H1 (cell line): ENCODE data around the gene HDAC3. TPM values are rescaled to one million over a fixed set of nuclear protein-coding genes. Genes with fewer than 3 reads are reported as not detected.

Experiments used
- polyA plus RNA-seq, 7 experiments: library from polyadenylated mRNA; depleted of rRNA in 3 of 7; stranded (reverse) in 5 of 7; unstranded in 2 of 7; fragments of >200 nt in 5 of 7; fragments of 200-250 nt in 2 of 7; gene quantifications; 1 replicate in 5 of 7; 2 replicates in 1 of 7; 4 replicates in 1 of 7; pipeline versions ENCODE4 v1.2.1 to v1.2.3, GENCODE V29; 2011 to 2013; ENCODE audit warnings: missing spikeins in 2 of 7, mixed read lengths in 2 of 7
- total RNA-seq: library from RNA; stranded (reverse); fragmentation: NEBNext Ultra II Directional; extraction: Animal tissue kit (Norgen Biotek cat#: 25700); gene quantifications from 2 replicates; pipeline ENCODE4 v1.2.1, GENCODE V29; 2021
- TF ChIP-seq, protein P1 (sequence below): fragments of 300-600 bp; sonication (generic); IDR thresholded peaks from 2 replicates; pipeline ENCODE4 v1.7.1; 2012; ENCODE audit warnings: low read length, moderate library complexity, mild to moderate bottlenecking, inconsistent platforms; ENCODE audit not compliant: insufficient replicate concordance

Gene HDAC3
- total and polyA plus RNA-seq, 2 of the 8 experiments (the other 6 are each of a cell fraction or from before 2014, with no cell fraction given): 99.0 to 120 TPM

DNA sequence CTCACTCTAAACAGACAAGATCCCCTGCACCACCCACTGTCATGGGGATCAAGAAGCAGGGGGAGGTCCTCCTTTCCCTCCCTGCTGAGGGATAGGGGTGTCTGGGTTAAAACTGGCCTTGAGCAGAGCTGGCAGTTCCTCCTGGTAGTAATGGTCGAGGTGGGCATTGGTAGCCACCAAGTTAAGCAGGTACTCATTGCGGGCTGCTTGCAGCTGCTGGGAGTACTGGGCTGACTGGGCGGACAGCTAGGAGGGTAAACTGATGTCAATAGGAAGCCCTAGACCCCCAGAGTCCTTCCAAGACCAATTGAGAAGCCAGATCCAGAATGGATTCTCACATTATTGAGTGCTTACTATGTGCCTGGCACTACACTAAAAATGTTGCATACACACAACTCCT lies 11.2 kb upstream of the HDAC3 start (continued):
- TF ChIP-seq, protein P1, sequence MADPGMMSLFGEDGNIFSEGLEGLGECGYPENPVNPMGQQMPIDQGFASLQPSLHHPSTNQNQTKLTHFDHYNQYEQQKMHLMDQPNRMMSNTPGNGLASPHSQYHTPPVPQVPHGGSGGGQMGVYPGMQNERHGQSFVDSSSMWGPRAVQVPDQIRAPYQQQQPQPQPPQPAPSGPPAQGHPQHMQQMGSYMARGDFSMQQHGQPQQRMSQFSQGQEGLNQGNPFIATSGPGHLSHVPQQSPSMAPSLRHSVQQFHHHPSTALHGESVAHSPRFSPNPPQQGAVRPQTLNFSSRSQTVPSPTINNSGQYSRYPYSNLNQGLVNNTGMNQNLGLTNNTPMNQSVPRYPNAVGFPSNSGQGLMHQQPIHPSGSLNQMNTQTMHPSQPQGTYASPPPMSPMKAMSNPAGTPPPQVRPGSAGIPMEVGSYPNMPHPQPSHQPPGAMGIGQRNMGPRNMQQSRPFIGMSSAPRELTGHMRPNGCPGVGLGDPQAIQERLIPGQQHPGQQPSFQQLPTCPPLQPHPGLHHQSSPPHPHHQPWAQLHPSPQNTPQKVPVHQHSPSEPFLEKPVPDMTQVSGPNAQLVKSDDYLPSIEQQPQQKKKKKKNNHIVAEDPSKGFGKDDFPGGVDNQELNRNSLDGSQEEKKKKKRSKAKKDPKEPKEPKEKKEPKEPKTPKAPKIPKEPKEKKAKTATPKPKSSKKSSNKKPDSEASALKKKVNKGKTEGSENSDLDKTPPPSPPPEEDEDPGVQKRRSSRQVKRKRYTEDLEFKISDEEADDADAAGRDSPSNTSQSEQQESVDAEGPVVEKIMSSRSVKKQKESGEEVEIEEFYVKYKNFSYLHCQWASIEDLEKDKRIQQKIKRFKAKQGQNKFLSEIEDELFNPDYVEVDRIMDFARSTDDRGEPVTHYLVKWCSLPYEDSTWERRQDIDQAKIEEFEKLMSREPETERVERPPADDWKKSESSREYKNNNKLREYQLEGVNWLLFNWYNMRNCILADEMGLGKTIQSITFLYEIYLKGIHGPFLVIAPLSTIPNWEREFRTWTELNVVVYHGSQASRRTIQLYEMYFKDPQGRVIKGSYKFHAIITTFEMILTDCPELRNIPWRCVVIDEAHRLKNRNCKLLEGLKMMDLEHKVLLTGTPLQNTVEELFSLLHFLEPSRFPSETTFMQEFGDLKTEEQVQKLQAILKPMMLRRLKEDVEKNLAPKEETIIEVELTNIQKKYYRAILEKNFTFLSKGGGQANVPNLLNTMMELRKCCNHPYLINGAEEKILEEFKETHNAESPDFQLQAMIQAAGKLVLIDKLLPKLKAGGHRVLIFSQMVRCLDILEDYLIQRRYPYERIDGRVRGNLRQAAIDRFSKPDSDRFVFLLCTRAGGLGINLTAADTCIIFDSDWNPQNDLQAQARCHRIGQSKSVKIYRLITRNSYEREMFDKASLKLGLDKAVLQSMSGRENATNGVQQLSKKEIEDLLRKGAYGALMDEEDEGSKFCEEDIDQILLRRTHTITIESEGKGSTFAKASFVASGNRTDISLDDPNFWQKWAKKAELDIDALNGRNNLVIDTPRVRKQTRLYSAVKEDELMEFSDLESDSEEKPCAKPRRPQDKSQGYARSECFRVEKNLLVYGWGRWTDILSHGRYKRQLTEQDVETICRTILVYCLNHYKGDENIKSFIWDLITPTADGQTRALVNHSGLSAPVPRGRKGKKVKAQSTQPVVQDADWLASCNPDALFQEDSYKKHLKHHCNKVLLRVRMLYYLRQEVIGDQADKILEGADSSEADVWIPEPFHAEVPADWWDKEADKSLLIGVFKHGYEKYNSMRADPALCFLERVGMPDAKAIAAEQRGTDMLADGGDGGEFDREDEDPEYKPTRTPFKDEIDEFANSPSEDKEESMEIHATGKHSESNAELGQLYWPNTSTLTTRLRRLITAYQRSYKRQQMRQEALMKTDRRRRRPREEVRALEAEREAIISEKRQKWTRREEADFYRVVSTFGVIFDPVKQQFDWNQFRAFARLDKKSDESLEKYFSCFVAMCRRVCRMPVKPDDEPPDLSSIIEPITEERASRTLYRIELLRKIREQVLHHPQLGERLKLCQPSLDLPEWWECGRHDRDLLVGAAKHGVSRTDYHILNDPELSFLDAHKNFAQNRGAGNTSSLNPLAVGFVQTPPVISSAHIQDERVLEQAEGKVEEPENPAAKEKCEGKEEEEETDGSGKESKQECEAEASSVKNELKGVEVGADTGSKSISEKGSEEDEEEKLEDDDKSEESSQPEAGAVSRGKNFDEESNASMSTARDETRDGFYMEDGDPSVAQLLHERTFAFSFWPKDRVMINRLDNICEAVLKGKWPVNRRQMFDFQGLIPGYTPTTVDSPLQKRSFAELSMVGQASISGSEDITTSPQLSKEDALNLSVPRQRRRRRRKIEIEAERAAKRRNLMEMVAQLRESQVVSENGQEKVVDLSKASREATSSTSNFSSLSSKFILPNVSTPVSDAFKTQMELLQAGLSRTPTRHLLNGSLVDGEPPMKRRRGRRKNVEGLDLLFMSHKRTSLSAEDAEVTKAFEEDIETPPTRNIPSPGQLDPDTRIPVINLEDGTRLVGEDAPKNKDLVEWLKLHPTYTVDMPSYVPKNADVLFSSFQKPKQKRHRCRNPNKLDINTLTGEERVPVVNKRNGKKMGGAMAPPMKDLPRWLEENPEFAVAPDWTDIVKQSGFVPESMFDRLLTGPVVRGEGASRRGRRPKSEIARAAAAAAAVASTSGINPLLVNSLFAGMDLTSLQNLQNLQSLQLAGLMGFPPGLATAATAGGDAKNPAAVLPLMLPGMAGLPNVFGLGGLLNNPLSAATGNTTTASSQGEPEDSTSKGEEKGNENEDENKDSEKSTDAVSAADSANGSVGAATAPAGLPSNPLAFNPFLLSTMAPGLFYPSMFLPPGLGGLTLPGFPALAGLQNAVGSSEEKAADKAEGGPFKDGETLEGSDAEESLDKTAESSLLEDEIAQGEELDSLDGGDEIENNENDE: no peak
